Bone marrow (tissue), 2 donors: Measurements from ENCODE around the gene MGAT5.

Experiments
- DNase-seq, 2 donors: peaks; one replicate each; lab custom pipeline; 2025; lab: John Stamatoyannopoulos, UW

Gene MGAT5

GRCh38 chr2:134256956-134257355 lies 3.1 kb downstream of the MGAT5 start:
- no peak for DNase-seq

- DNase-seq = no peak
These were observed 3.6 kb downstream of the MGAT5 start for GRCh38 chr2:134257509-134257908.

GRCh38 chr2:134257965-134258683 lies 4.3 kb downstream of the MGAT5 start:
- no peak for DNase-seq

- DNase-seq = no peak
These were observed 5.0 kb downstream of the MGAT5 start for GRCh38 chr2:134258684-134259388.

- no peak for DNase-seq
These were observed 5.7 kb downstream of the MGAT5 start for GRCh38 chr2:134259571-134259970.

- DNase-seq = no peak
These were observed 6.1 kb downstream of the MGAT5 start for GRCh38 chr2:134259994-134260393.

- DNase-seq = no peak
These were observed 6.8 kb downstream of the MGAT5 start for GRCh38 chr2:134260713-134261112.

GRCh38 chr2:134261398-134262131 lies 7.7 kb downstream of the MGAT5 start:
- DNase-seq = no peak

GRCh38 chr2:134262684-134263083 lies 8.8 kb downstream of the MGAT5 start:
- DNase-seq = no peak

- no peak for DNase-seq
These were observed 14.4 kb downstream of the MGAT5 start for GRCh38 chr2:134268265-134268664.

GRCh38 chr2:134269230-134269629 lies 15.4 kb downstream of the MGAT5 start:
- no peak for DNase-seq

GRCh38 chr2:134269972-134270735 lies 16.3 kb downstream of the MGAT5 start:
- no peak for DNase-seq

GRCh38 chr2:134271758-134272157 lies 17.9 kb downstream of the MGAT5 start:
- DNase-seq = no peak

GRCh38 chr2:134272806-134273205 lies 18.9 kb downstream of the MGAT5 start:
- DNase-seq = no peak

GRCh38 chr2:134273256-134273983 lies 19.5 kb downstream of the MGAT5 start:
- no peak for DNase-seq

GRCh38 chr2:134274121-134274520 lies 20.2 kb downstream of the MGAT5 start:
- no peak for DNase-seq

GRCh38 chr2:134275058-134275862 lies 21.4 kb downstream of the MGAT5 start:
- no peak for DNase-seq

GRCh38 chr2:134276381-134277172 lies 22.7 kb downstream of the MGAT5 start:
- no peak for DNase-seq

- no peak for DNase-seq
These were observed 23.4 kb downstream of the MGAT5 start for GRCh38 chr2:134277223-134277622.

- DNase-seq = no peak
These were observed 24.7 kb downstream of the MGAT5 start for GRCh38 chr2:134278553-134278952.
